Transverse colon (tissue), 4 donors: ENCODE measurements around the gene ALKBH3. TPM values are rescaled to one million over a fixed set of nuclear protein-coding genes. Genes with fewer than 3 reads are reported as not detected.

ENCODE experiments used
- DNase-seq: peaks from one replicate; pipeline ENCODE4 v3.0.0-alpha.2; 2019
- H3K27ac ChIP-seq, 4 donors: fragments of 200-600 bp; sonication (generic); 2 replicates each; pipeline ENCODE4 v1.5.1; 2016 to 2018; ENCODE audit warnings: inconsistent platforms in 4 of 4
- H3K27me3 ChIP-seq: fragments of 200-600 bp; sonication (generic); 2 replicates; pipeline ENCODE4 v1.5.1; 2017; ENCODE audit warnings: inconsistent platforms
- H3K36me3 ChIP-seq, 4 donors: fragments of 200-600 bp; sonication (generic); 2 replicates each; pipeline ENCODE4 v1.5.1; 2017 to 2019; ENCODE audit warnings: inconsistent platforms in 4 of 4
- H3K4me1 ChIP-seq, 4 donors: fragments of 200-600 bp; sonication (generic); 2 replicates each; pipeline ENCODE4 v1.5.1; 2017 to 2020; ENCODE audit warnings: inconsistent platforms in 4 of 4
- H3K4me3 ChIP-seq, 4 donors: fragments of 200-600 bp; sonication (generic); 1 replicate in 1 of 4; 2 replicates in 3 of 4; pipeline versions ENCODE4 v1.5.1 to v1.6.1; 2017 to 2019; ENCODE audit warnings: inconsistent platforms in 4 of 4
- H3K9me3 ChIP-seq, 2 donors: fragments of 200-600 bp; sonication (generic); 2 replicates each; pipeline ENCODE4 v1.5.1; 2017 to 2019; ENCODE audit warnings: inconsistent platforms in 2 of 2
- CTCF ChIP-seq, 5 experiments: fragments of 200-600 bp in 3 of 5; fragments of 450-650 bp in 2 of 5; sonication (generic) in 3 of 5; IDR thresholded peaks; 1 replicate in 2 of 5; 2 replicates in 3 of 5; pipeline ENCODE4 v1.5.1; 2016 to 2017; ENCODE audit warnings: antibody characterized with exemption in 5 of 5, inconsistent platforms in 3 of 5, mild to moderate bottlenecking in 2 of 5, moderate library complexity in 1 of 5
- EP300 ChIP-seq: sonication (generic); formaldehyde crosslinking; IDR thresholded peaks from one replicate; pipeline ENCODE4 v1.6.1; 2017; ENCODE audit warnings: antibody characterized with exemption, low read depth
- POLR2A ChIP-seq: fragments of 450-650 bp; IDR thresholded peaks from one replicate; pipeline ENCODE4 v1.6.1; 2016; ENCODE audit warnings: antibody characterized with exemption, mild to moderate bottlenecking, moderate library complexity
- POLR2AphosphoS5 ChIP-seq, 3 donors: sonication (generic); formaldehyde crosslinking; IDR thresholded peaks; one replicate each; pipeline ENCODE4 v1.6.1; 2016; ENCODE audit warnings: antibody characterized with exemption in 3 of 3
- WGBS, 2 donors: methylation state at CpG; one replicate each; pipeline ENCODE4 v1.1.5; 2018; ENCODE audit warnings: low coverage in 1 of 2; 5-methylcytosine and 5-hydroxymethylcytosine counted together
- in situ Hi-C, 4 donors: fragments of 200-750 bp; cut with MboI; loops; one replicate each; pipeline versions ENCODE4 v1.15.0 to v1.15.1; 2017; ENCODE audit warnings: low sequenced_read_pairs in 3 of 4, low pct_ligation_motif_present in 1 of 4, low pct_unique_long_range_greater_than_20kb in 1 of 4
- intact Hi-C: fragments of 100-400 bp; cut with DNase I; formaldehyde crosslinking; loops from one replicate; pipeline ENCODE4 v1.15.1; 2023; ENCODE audit warnings: low total_unique reads
- total RNA-seq, 4 donors: library from RNA; depleted of rRNA; stranded (reverse); fragments of >200 nt; gene quantifications; one replicate each; pipeline ENCODE4 v1.1.0, GENCODE V29; 2016

Gene ALKBH3
- total RNA-seq, 4 donors from 2014 or later, result 7.2 to 27.6 (median 23.5) TPM

DNA sequence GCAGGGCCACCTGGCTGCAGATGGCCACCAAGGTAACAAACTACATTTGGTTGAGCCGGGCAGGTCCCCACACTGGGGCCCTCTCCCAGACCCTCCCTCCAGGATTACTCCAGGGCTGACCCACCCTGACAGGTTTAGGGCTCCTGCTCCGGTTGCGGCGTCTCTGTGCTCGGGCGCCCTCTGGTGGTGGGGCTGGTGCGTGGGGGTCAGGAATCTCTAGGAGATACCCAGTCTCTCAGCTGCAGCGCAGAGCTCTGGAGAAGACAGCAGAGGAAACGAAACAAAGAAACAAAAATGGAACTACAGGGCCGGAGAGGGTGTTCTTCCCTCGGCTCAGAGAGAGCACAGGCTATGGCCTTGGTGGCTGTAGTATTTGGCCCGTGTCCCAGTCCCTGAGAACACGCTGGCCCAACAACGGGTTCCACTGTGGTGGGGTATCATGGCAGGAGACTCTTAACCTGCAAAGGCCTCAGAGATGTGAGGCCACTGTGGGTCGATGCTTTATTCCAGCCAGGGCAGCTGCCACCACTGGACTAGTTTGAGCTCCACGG, 64.2 kb downstream of the ALKBH3 start:
- Histone ChIP-seq H3K4me3 (peak overlapping the region in 2 of 4 donors; percentile 54 to 55), H3K4me1 (peaks cover 0 to 29% (median 15%) of the 10 kb centered on the region in 4 donors), H3K27me3 (peaks cover 54% of the 10 kb centered on the region), H3K36me3 (no peaks in the 10 kb centered on the region), H3K9me3 (no peaks in the 10 kb centered on the region), H3K27ac (peak overlapping the region; percentile 80 to 94 (median 88))
- peak; percentile 75 for DNase-seq
- in situ Hi-C loops, result no loop called here
- WGBS, 2 donors, result 21% methylated on average over 16 of the region's 16 CpGs; no CpG with 5 or more reads in 1 of the 2 donors
- intact Hi-C loops, result loop anchor here (5.0 kb wide), 1 partner anchor 53 kb away; no protein-coding TSS in a partner anchor
- TF ChIP-seq CTCF (IDR thresholded peaks at IDR 0.05), result peak; percentile 69 to 86 (median 75)
- no peak for TF ChIP-seq EP300

- in situ Hi-C loops, result no loop called here
- Histone ChIP-seq H3K27me3 (peaks cover 35% of the 10 kb centered on the region), H3K9me3 (no peaks in the 10 kb centered on the region), H3K4me3 (no peak overlapping the region), H3K27ac (peak overlapping the region in 3 of 4 donors; percentile 7 to 34 (median 29)), H3K4me1 (peaks cover 0 to 21% (median 13%) of the 10 kb centered on the region in 4 donors), H3K36me3 (no peaks in the 10 kb centered on the region)
- DNase-seq, result no peak
- peak in 1 of 3 donors; percentile 15 for TF ChIP-seq POLR2AphosphoS5 (IDR thresholded peaks at IDR 0.05)
- TF ChIP-seq POLR2A, result no peak
- TF ChIP-seq CTCF (IDR thresholded peaks at IDR 0.05), result peak in 1 of 5 experiments; percentile 9
- intact Hi-C loops, result no loop called here
- 20 to 36% methylated on average over 1 to 9 of the region's 9 CpGs for WGBS, 2 donors
Observed at GRCh38 chr11:43947003-43947500, 66.4 kb downstream of the ALKBH3 start.

DNA sequence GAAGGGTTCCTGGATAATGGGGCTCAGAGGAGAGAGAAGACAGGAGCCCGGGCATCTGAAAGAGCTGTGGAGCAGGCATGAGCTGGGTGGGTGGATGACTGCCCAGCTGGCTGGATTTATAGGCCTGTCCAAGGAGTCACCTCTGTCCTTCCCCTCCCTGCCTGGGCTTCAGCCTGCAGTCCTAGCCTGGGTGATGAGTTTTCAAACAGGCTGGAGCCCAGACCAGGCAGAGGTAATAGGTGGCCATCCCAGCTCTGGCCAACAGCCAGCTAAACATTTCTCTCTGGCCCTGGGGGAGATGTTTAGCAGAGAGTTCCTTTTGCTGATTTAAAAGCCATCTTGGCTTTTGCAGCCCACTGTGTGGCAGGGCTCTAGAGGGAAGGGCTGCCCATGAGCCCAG, 67.2 kb downstream of the ALKBH3 start:
- no peaks in the 10 kb centered on the region for H3K36me3 ChIP-seq
- TF ChIP-seq EP300, result no peak
- TF ChIP-seq POLR2AphosphoS5 (IDR thresholded peaks at IDR 0.05), result peak in 1 of 3 donors; percentile 42
- H3K4me3 ChIP-seq, result no peak overlapping the region
- peak overlapping the region in 2 of 4 donors; percentile 7 to 16 for H3K27ac ChIP-seq
- in situ Hi-C loops, result no loop called here
- H3K4me1 ChIP-seq, result peaks cover 0 to 17% (median 13%) of the 10 kb centered on the region in 4 donors
- H3K27me3 ChIP-seq, result peaks cover 30% of the 10 kb centered on the region
- intact Hi-C loops, result no loop called here
- WGBS, 2 donors, result 60 to 63% methylated on average over 1 of the region's 1 CpG
- no peak for DNase-seq
- H3K9me3 ChIP-seq, result no peaks in the 10 kb centered on the region

DNA sequence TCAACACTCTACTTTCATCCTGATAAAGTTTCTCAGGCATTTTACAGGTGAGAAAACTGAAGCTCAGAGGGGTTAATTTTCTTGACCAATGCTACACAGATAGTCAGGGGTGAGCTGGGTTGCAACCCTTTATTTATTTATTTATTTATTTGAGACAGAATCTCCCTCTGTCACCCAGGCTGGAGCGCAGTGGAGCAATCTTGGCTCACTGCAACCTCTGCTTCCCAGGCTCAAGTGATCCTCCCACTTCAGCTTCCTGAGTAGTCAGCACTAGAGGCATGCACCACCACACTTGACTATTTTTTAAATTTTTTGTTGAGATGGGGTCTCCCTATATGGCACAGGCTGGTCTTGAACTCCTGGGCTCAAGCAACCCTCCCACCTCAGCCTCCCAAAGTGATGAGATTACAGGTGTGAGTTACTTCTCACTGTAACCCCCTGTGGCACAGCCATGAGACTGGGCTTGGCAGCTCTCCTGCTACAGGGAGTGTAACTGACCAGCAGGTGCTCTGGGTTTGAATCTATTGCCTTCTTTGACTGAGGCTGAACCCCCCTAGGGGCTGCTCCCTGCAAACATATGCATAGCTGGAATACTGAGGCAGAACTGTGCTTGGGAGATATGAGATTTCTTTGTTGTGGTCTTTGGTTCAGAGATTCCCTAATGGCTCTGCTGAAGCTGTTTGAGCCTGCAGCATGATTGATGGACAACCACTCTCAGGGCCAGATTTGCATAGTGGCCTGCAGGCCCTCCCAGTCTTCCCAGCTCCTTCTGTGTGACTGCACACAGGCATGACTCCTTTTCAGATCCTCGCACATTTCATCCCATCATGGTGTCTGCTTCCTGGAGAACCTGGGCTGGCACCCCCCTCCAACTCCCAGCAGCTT, 68.0 kb downstream of the ALKBH3 start:
- intact Hi-C loops (no loop called here), in situ Hi-C loops (no loop called here)
- Histone ChIP-seq H3K36me3 (no peaks in the 10 kb centered on the region), H3K4me1 (peaks cover 0 to 11% (median 5%) of the 10 kb centered on the region in 4 donors), H3K27ac (peak overlapping the region in 1 of 4 donors; percentile 7), H3K9me3 (no peaks in the 10 kb centered on the region), H3K4me3 (no peak overlapping the region), H3K27me3 (peaks cover 22% of the 10 kb centered on the region)
- TF ChIP-seq POLR2A (no peak), CTCF (IDR thresholded peaks at IDR 0.05) (no peak), POLR2AphosphoS5 (IDR thresholded peaks at IDR 0.05) (no peak), EP300 (no peak)
- no peak for DNase-seq
- WGBS, 2 donors, result 94% methylated on average over 2 of the region's 2 CpGs; no CpG with 5 or more reads in 1 of the 2 donors
